Stimulated activated CD8-positive, alpha-beta memory T cell treated with anti-CD3 and anti-CD28 coated beads, Interleukin-7, amount 100 ng/mL, for 48 hours (primary cell): ENCODE data around the gene NDUFS2.

Experiments used
- DNase-seq, 2 donors: peaks; one replicate each; pipeline ENCODE4 v3.0.0-alpha.2; 2020; ENCODE audit warnings: low read depth in 1 of 2; ENCODE audit errors: extremely low read depth in 1 of 2

The NDUFS2 gene

GRCh38 chr1:161172349-161172748, 29.8 kb upstream of the NDUFS2 start:
- no peak for DNase-seq

GRCh38 chr1:161172776-161173376, 29.3 kb upstream of the NDUFS2 start:
- DNase-seq = no peak

- no peak for DNase-seq
Observed at GRCh38 chr1:161173711-161174110, 28.5 kb upstream of the NDUFS2 start.

GRCh38 chr1:161174911-161175310, 27.3 kb upstream of the NDUFS2 start:
- DNase-seq = no peak

- no peak for DNase-seq
Observed at GRCh38 chr1:161175771-161176453, 26.3 kb upstream of the NDUFS2 start.

GRCh38 chr1:161176468-161177111, 25.6 kb upstream of the NDUFS2 start:
- no peak for DNase-seq

GRCh38 chr1:161177112-161177935, 24.8 kb upstream of the NDUFS2 start, which contains the start of gene B4GALT3:
Gene B4GALT3, minus strand, starts transcription at chr1:161177507. Its CDS starts 1,447 bp downstream, at chr1:161176060.
- peak; percentile 88 to 89 for DNase-seq

- DNase-seq = no peak
Observed at GRCh38 chr1:161177936-161178244, 24.3 kb upstream of the NDUFS2 start.

GRCh38 chr1:161179698-161180097, 22.5 kb upstream of the NDUFS2 start:
- no peak for DNase-seq

GRCh38 chr1:161180639-161181038, 21.5 kb upstream of the NDUFS2 start:
- DNase-seq = no peak

GRCh38 chr1:161182214-161182613, 20.0 kb upstream of the NDUFS2 start:
- DNase-seq = peak in 1 of 2 donors; percentile 59

- DNase-seq = peak in 1 of 2 donors; percentile 63
Observed at GRCh38 chr1:161185282-161185682, 16.9 kb upstream of the NDUFS2 start.

- DNase-seq = no peak
Observed at GRCh38 chr1:161185732-161186311, 16.3 kb upstream of the NDUFS2 start.

- DNase-seq = no peak
Observed at GRCh38 chr1:161187311-161187710, 14.9 kb upstream of the NDUFS2 start.

GRCh38 chr1:161188381-161188780, 13.8 kb upstream of the NDUFS2 start:
- DNase-seq = no peak

- DNase-seq = no peak
Observed at GRCh38 chr1:161189036-161189435, 13.1 kb upstream of the NDUFS2 start.

- no peak for DNase-seq
Observed at GRCh38 chr1:161190962-161191521, 11.1 kb upstream of the NDUFS2 start.

GRCh38 chr1:161191971-161192370, 10.2 kb upstream of the NDUFS2 start:
- no peak for DNase-seq

- no peak for DNase-seq
Observed at GRCh38 chr1:161192476-161193465, 9.4 kb upstream of the NDUFS2 start.
